PC-9 (cell line): Measurements from ENCODE around the gene DSCAML1. TPM values are rescaled to one million over a fixed set of nuclear protein-coding genes. Genes with fewer than 3 reads are reported as not detected.

Experiments
- BruUV-seq: library from RNA; stranded (reverse); fragments of 400-500 nt; replicated peaks from 2 replicates; lab custom pipeline; 2021; lab: Mats Ljungman, UMichigan
- CTCF ChIA-PET: fragments of 300-600 bp; sonication (Branson Sonifier 250); formaldehyde crosslinking; loops from one replicate; lab custom pipeline; 2022; ENCODE audit warnings: antibody characterized with exemption; lab: Charles Lee
- POLR2A ChIA-PET: fragments of 300-600 bp; sonication (Branson Sonifier 250); formaldehyde crosslinking; loops from one replicate; lab custom pipeline; 2022; ENCODE audit warnings: antibody characterized with exemption; ENCODE audit not compliant: unreplicated experiment; lab: Charles Lee
- DNase-seq, 2 experiments: peaks; one replicate each; pipeline versions ENCODE4 v3.0.0 to v3.0.0-alpha.2; 2015 to 2022; ENCODE audit warnings: mixed read lengths in 1 of 2
- H2AFZ ChIP-seq: fragments of 200-600 bp; sonication (generic); 2 replicates; pipeline ENCODE4 v1.8.1; 2017; ENCODE audit warnings: antibody characterized with exemption
- H3F3A ChIP-seq: fragments of 200-600 bp; sonication (generic); 2 replicates; pipeline ENCODE4 v1.8.1; 2017; ENCODE audit warnings: antibody characterized with exemption, mild to moderate bottlenecking, low read depth; ENCODE audit not compliant: insufficient read depth
- H3K27ac ChIP-seq: fragments of 200-600 bp; sonication (generic); 2 replicates; pipeline ENCODE4 v1.6.1; 2016; ENCODE audit warnings: mixed run types
- H3K27me3 ChIP-seq: fragments of 200-600 bp; sonication (generic); 2 replicates; pipeline ENCODE4 v1.6.1; 2016; ENCODE audit warnings: low read depth, mixed run types; ENCODE audit not compliant: insufficient read depth
- H3K36me3 ChIP-seq: fragments of 200-600 bp; sonication (generic); 2 replicates; pipeline ENCODE4 v1.6.1; 2016; ENCODE audit warnings: low read depth, mixed run types
- H3K4me1 ChIP-seq: fragments of 200-600 bp; sonication (generic); replicated peaks from 2 replicates; pipeline ENCODE4 v1.6.1; 2016; ENCODE audit warnings: mixed run types; ENCODE audit not compliant: insufficient read depth
- H3K4me2 ChIP-seq: fragments of 200-600 bp; sonication (generic); 2 replicates; pipeline ENCODE4 v1.6.1; 2017; ENCODE audit warnings: mixed run types
- H3K4me3 ChIP-seq: fragments of 200-600 bp; sonication (generic); 2 replicates; pipeline ENCODE4 v1.6.1; 2016; ENCODE audit warnings: mixed run types
- H3K79me2 ChIP-seq: fragments of 200-600 bp; sonication (generic); 2 replicates; pipeline ENCODE4 v1.6.1; 2017; ENCODE audit warnings: low read depth, mixed run types
- H3K9me2 ChIP-seq: fragments of 200-600 bp; sonication (generic); 2 replicates; pipeline ENCODE4 v1.8.1; 2017; ENCODE audit warnings: mild to moderate bottlenecking; ENCODE audit not compliant: insufficient read depth
- H3K9me3 ChIP-seq: fragments of 200-600 bp; sonication (generic); 2 replicates; pipeline ENCODE4 v1.8.1; 2016; ENCODE audit warnings: low read depth; ENCODE audit not compliant: insufficient read depth
- H4K20me1 ChIP-seq: fragments of 200-600 bp; sonication (generic); 2 replicates; pipeline ENCODE4 v1.8.1; 2017; ENCODE audit not compliant: insufficient read depth
- EZH2 ChIP-seq: fragments of 200-600 bp; sonication (generic); IDR thresholded peaks from 2 replicates; pipeline ENCODE4 v1.8.0; 2017; ENCODE audit warnings: antibody characterized with exemption, low read depth
- intact Hi-C: fragments of 100-400 bp; cut with micrococcal nuclease; formaldehyde crosslinking; loops from one replicate; pipeline ENCODE4 v1.10.0; 2022; ENCODE audit not compliant: unreplicated experiment
- total RNA-seq: library from RNA; stranded (reverse); gene quantifications from 2 replicates; pipeline ENCODE4 v1.2.3, GENCODE V29; 2021
- TF ChIP-seq, protein P1 (sequence below): fragments of 200-600 bp; sonication (generic); conservative IDR thresholded peaks from 2 replicates; pipeline ENCODE4 v1.6.1; 2017; ENCODE audit warnings: mixed run types, antibody characterized with exemption, mild to moderate bottlenecking, moderate library complexity

Gene DSCAML1
- total RNA-seq, 1 experiment from 2014 or later: not detected

DNA sequence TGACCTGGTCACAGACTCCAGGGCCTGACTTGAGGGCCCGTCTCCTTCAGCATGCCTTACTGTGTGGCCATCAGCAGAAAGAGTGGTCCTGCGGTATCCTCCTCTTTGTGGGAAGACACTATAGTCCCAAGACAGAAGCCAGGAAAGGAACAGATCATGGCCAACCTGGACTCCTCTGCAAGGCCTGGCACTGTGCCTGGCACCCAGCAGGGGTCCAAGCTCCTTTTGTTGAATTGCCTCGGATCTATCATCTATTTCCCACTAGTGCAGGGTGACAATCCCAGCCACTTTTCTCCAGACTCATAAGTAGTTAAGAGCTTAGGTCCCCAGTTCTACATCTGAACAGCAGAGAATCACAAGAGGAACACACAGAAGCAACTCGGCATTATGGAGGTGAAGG is 27.0 kb downstream of the DSCAML1 start:
- Histone ChIP-seq H3K79me2 (no peaks in the 10 kb centered on the region), H3K4me2 (no peak overlapping the region), H3K9me3 (no peaks in the 10 kb centered on the region), H3K4me3 (no peak overlapping the region), H3F3A (no peaks in the 10 kb centered on the region), H3K9me2 (no peaks in the 10 kb centered on the region), H3K4me1 (no peaks in the 10 kb centered on the region), H3K27me3 (peaks cover 94% of the 10 kb centered on the region), H3K36me3 (no peaks in the 10 kb centered on the region), H3K27ac (no peak overlapping the region), H4K20me1 (no peaks in the 10 kb centered on the region), H2AFZ (no peak overlapping the region)
- no peak for DNase-seq
- POLR2A ChIA-PET: no interaction called here
- no peak for TF ChIP-seq EZH2
- TF ChIP-seq, protein P1, sequence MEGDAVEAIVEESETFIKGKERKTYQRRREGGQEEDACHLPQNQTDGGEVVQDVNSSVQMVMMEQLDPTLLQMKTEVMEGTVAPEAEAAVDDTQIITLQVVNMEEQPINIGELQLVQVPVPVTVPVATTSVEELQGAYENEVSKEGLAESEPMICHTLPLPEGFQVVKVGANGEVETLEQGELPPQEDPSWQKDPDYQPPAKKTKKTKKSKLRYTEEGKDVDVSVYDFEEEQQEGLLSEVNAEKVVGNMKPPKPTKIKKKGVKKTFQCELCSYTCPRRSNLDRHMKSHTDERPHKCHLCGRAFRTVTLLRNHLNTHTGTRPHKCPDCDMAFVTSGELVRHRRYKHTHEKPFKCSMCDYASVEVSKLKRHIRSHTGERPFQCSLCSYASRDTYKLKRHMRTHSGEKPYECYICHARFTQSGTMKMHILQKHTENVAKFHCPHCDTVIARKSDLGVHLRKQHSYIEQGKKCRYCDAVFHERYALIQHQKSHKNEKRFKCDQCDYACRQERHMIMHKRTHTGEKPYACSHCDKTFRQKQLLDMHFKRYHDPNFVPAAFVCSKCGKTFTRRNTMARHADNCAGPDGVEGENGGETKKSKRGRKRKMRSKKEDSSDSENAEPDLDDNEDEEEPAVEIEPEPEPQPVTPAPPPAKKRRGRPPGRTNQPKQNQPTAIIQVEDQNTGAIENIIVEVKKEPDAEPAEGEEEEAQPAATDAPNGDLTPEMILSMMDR: no peak
- intact Hi-C loops: no loop called here
- CTCF ChIA-PET: no interaction called here
- BruUV-seq: no TSS peak

DNA sequence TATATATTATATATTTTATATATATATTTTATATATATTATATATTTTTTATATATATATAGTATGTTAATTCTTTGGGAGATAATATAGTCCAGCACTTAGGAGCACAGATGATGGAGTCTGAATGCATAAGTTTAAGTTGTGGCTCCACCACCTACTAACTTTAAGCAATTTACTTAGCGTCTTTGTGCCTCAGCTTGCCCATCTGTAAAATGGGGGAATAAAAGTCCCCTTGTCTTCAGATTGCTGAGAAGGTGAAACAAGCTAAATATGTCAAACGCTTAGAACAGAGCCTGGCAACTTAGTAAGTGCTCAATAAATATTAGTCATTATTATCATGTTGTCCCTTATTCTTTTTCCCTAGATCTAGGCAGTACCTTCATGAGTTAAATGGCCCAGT is 27.5 kb downstream of the DSCAML1 start:
- CTCF ChIA-PET: no interaction called here

DNA sequence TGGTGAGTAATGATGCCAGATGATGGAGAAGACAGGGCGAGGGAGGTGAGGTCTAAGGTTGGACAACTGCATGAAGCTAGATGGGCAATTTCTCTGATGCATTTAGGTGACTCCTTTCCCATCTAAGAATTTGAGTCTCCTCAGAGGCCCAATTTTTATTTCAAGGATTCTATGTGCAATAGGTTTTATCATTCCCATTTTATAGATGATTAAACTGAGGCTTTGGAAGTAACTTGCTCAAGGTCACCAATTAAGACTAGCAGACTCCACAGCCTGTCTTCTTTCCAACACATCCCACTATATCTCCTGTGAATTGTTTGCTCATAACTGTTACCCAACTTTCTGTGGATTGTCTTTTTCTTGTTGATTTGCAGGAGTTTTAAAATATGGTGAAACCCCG is 28.5 kb downstream of the DSCAML1 start:
- Histone ChIP-seq H3K36me3 (no peaks in the 10 kb centered on the region), H3K4me3 (no peak overlapping the region), H3K4me2 (no peak overlapping the region), H3K79me2 (no peaks in the 10 kb centered on the region), H3F3A (no peaks in the 10 kb centered on the region), H3K9me2 (no peaks in the 10 kb centered on the region), H4K20me1 (no peaks in the 10 kb centered on the region), H2AFZ (no peak overlapping the region), H3K9me3 (no peaks in the 10 kb centered on the region), H3K27ac (no peak overlapping the region), H3K4me1 (no peaks in the 10 kb centered on the region), H3K27me3 (peaks cover 94% of the 10 kb centered on the region)
- ChIA-PET POLR2A (no interaction called here), CTCF (no interaction called here)
- TF ChIP-seq EZH2: no peak
- TF ChIP-seq, protein P1: no peak
- no TSS peak for BruUV-seq
- intact Hi-C loops: no loop called here
- DNase-seq: no peak

More for the DNA sequence above, 27.5 kb downstream of the DSCAML1 start:
- H3K36me3 ChIP-seq: no peaks in the 10 kb centered on the region
- no peaks in the 10 kb centered on the region for H3K9me3 ChIP-seq
- intact Hi-C loops: no loop called here
- no peak overlapping the region for H3K4me2 ChIP-seq
- H3K79me2 ChIP-seq: no peaks in the 10 kb centered on the region
- no peaks in the 10 kb centered on the region for H3F3A ChIP-seq
- no TSS peak for BruUV-seq
- no peaks in the 10 kb centered on the region for H3K9me2 ChIP-seq
- POLR2A ChIA-PET: no interaction called here
- H3K27ac ChIP-seq: no peak overlapping the region
- H3K4me3 ChIP-seq: no peak overlapping the region
- no peaks in the 10 kb centered on the region for H4K20me1 ChIP-seq
- H2AFZ ChIP-seq: no peak overlapping the region
- H3K27me3 ChIP-seq: peaks cover 94% of the 10 kb centered on the region
- DNase-seq: no peak
- TF ChIP-seq, protein P1: no peak
- no peak for TF ChIP-seq EZH2
- H3K4me1 ChIP-seq: no peaks in the 10 kb centered on the region
